Calu3 (cell line): ENCODE results near the gene DUSP14. TPM values are rescaled to one million over a fixed set of nuclear protein-coding genes. Genes with fewer than 3 reads are reported as not detected.

ENCODE experiments used
- BruUV-seq: library from RNA; stranded (reverse); fragments of 400-500 nt; replicated peaks from 2 replicates; lab custom pipeline; 2021; lab: Mats Ljungman, UMichigan
- CTCF ChIA-PET: fragments of 300-600 bp; sonication (Branson Sonifier 250); formaldehyde crosslinking; loops from one replicate; lab custom pipeline; 2022; ENCODE audit warnings: antibody characterized with exemption; lab: Charles Lee
- DNase-seq: peaks from one replicate; pipeline ENCODE4 v3.0.0; 2022
- H3K27ac Mint-ChIP-seq: one replicate; pipeline ENCODE4 v1.8.0; 2022; ENCODE audit warnings: mixed read lengths; ENCODE audit not compliant: unreplicated experiment
- H3K27me3 Mint-ChIP-seq: one replicate; pipeline ENCODE4 v1.8.0; 2022; ENCODE audit warnings: mixed read lengths; ENCODE audit not compliant: unreplicated experiment
- H3K36me3 Mint-ChIP-seq: one replicate; pipeline ENCODE4 v1.8.0; 2022; ENCODE audit warnings: mild to moderate bottlenecking, moderate library complexity, mixed read lengths; ENCODE audit not compliant: insufficient read depth, unreplicated experiment
- H3K4me1 Mint-ChIP-seq: one replicate; pipeline ENCODE4 v1.8.0; 2022; ENCODE audit warnings: mild to moderate bottlenecking, low read depth, mixed read lengths; ENCODE audit not compliant: unreplicated experiment
- H3K4me3 Mint-ChIP-seq: one replicate; pipeline ENCODE4 v1.8.0; 2022; ENCODE audit warnings: mild to moderate bottlenecking, low read depth, moderate library complexity, mixed read lengths; ENCODE audit not compliant: unreplicated experiment
- H3K9me3 Mint-ChIP-seq: one replicate; pipeline ENCODE4 v1.8.0; 2022; ENCODE audit warnings: low read depth, mixed read lengths; ENCODE audit not compliant: unreplicated experiment
- CTCF ChIP-seq: fragments of 200-600 bp; IDR thresholded peaks from one replicate; pipeline ENCODE4 v1.8.0; 2022; ENCODE audit warnings: antibody characterized with exemption; ENCODE audit not compliant: unreplicated experiment
- intact Hi-C: fragments of 100-400 bp; cut with micrococcal nuclease; formaldehyde crosslinking; loops from one replicate; pipeline ENCODE4 v1.10.0; 2022; ENCODE audit not compliant: unreplicated experiment
- total RNA-seq: library from RNA; stranded (reverse); gene quantifications from 2 replicates; pipeline ENCODE4 v1.2.3, GENCODE V29; 2022

DUSP14 gene
- total RNA-seq, 1 experiment from 2014 or later, result 75.2 TPM

- intact Hi-C loops, result loop anchor here (2.0 kb wide), 1 partner anchor 15 kb away; no protein-coding TSS in a partner anchor
- Mint-ChIP-seq H3K27me3 (no peaks in the 10 kb centered on the region), H3K4me1 (no peaks in the 10 kb centered on the region), H3K4me3 (no peak overlapping the region), H3K9me3 (no peaks in the 10 kb centered on the region), H3K36me3 (peaks cover 45% of the 10 kb centered on the region), H3K27ac (no peak overlapping the region)
- no TSS peak for BruUV-seq
- no peak for TF ChIP-seq CTCF
- no peak for DNase-seq
- CTCF ChIA-PET, result interaction anchor here (0.6 to 2.1 kb wide), 2 partner anchors 8 to 16 kb away, joined by 5 to 6 read pairs; no protein-coding TSS in a partner anchor
Observed at GRCh38 chr17:37562016-37562745, 72.5 kb downstream of the DUSP14 start.

Other genes with a start within 250 kb of the DUSP14 start
- not detected in 2 replicates for gene C17orf78, start 113.9 kb upstream of the DUSP14 start, total RNA-seq
- gene ACACA, start 83.1 kb upstream of the DUSP14 start, total RNA-seq, result 335 and 392 TPM in 2 replicates
- 97.6 and 102 TPM in 2 replicates for gene TADA2A, start 83.0 kb upstream of the DUSP14 start, total RNA-seq
- gene SYNRG, start 119.5 kb downstream of the DUSP14 start, total RNA-seq, result 127 and 130 TPM in 2 replicates
- gene DDX52, start 153.6 kb downstream of the DUSP14 start, total RNA-seq, result 137 and 141 TPM in 2 replicates